ENCODE results near the gene MCCC2.
"Not testable (repeated sequence)": the region's sequence is repeated elsewhere in the genome, so short reads cannot be mapped to it uniquely, and the experiment has no call there.

Gene MCCC2

DNA sequence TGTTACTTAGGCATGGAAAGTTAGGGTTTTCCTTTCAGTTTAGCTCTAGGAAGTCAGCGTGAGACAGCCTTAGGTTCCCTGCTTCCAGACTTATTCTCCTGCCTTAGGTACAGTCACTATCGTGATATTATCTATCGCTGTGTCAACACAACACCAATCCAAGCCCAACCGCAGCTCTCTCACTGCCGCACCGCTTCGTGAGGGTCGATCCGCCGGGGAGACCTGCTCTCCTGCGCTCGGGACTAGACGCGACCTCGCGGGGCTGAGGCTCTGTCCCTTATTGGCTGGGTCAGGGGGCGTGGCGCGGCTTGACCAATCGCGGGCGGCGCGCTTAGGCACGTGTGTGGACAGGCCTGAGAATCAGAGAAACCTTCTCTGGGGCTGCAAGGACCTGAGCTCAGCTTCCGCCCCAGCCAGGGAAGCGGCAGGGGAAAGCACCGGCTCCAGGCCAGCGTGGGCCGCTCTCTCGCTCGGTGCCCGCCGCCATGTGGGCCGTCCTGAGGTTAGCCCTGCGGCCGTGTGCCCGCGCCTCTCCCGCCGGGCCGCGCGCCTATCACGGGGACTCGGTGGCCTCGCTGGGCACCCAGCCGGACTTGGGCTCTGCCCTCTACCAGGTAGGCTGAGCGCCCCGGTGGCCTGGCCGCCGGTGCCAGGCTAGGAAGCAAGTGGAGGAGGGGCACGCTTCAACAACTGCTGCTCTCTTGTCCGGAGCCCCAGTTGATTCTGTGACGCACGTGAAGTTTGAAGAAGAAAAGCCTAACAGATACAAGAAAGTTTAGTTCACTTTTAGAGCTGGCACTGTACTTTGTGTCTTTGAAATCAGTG lies at the start of gene MCCC2:
Gene MCCC2, plus strand, starts transcription at position 400 of the 825 bp plus-strand sequence. Its CDS starts 86 bp downstream, at position 486.
- DNase-seq, result peak; percentile 90 to 97 (median 95)

DNA sequence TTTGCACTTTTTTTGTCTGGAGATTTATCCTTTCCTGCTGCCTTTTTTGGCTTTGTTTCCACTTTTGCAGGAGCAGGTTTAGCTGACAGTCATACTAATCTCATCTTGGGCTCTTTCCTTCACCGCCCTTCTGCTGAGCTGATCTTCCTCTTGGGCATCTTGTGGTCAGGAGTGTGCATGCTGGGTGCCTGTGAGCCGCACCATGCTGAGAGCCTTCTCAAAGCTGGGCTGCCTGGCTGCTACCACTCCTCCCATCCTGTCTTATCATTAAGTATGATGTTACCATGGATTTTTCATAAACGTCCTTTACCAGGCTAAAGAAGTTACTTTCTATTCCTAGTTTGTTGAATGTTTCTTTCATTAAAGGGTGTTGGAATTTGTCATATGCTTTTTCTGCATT lies 49.5 kb upstream of the MCCC2 start:
- DNase-seq, result no peak

DNA sequence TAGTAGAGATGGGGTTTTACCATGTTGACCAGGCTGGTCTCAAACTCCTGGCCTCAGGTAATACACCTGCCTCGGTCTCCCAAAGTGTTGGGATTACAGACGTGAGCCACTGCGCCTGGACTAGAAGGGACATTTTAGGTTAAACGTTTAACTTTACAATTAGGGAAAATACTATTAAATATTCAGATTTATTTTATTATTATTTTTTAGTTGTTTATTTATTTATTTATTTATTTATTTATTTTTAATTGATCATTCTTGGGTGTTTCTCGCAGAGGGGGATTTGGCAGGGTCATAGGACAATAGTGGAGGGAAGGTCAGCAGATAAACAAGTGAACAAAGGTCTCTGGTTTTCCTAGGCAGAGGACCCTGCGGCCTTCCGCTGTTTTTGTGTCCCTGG lies 36.3 kb upstream of the MCCC2 start:
- DNase-seq, result not testable (repeated sequence)

DNA sequence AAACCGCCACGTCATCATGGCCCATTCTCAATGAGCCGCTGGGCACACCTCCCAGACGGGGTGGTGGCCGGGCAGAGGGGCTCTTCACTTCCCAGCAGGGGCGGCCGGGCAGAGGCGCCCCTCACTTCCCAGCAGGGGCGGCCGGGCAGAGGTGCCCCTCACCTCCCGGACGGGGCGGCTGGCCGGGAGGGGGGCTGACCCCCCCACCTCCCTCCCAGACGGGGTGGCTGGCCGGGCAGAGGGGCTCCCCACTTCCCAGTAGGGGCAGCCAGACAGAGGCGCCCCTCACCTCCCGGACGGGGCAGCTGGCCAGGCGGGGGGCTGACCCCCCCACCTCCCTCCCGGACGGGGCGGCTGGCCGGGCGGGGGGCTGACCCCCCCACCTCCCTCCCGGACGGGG lies 35.6 kb upstream of the MCCC2 start:
- DNase-seq, result not testable (repeated sequence)

DNA sequence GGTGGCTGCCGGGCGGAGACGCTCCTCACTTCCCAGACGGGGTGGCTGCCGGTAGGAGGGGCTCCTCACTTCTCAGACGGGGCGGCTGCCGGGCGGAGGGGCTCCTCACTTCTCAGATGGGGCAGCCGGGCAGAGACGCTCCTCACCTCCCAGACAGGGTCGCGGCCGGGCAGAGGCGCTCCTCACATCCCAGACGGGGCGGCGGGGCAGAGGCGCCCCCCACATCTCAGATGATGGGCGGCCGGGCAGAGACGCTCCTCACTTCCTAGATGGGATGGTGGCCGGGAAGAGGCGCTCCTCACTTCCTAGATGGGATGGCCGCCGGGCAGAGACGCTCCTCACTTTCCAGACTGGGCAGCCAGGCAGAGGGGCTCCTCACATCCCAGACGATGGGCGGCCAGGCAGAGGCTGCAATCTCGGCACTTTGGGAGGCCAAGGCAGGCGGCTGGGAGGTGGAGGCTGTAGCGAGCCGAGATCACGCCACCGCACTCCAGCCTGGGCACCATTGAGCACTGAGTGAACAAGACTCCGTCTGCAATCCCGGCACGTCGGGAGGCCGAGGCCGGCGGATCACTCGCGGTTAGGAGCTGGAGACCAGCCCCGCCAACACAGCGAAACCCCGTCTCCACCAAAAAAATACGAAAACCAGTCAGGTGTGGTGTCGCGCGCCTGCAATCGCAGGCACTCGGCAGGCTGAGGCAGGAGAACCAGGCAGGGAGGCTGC lies 35.0 kb upstream of the MCCC2 start:
- not testable (repeated sequence) for DNase-seq

DNA sequence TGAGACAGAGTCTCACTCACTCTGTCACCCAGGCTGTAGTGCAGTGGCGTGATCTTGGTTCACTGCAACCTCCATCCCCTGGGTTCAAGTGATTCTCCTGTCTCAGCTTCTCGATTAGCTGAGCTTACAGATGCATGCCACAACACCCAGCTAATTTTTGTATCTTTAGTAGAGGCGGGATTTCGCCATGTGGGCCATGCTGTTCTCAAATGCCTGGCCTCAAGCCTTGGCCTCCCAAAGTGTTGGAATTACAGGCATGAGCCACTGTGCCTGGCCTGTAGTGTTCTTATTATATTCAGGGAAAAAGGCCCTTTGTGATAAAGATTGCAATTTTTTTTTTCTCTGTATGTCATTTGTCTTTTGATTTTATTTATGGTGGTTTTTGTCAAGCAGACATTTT lies 24.0 kb upstream of the MCCC2 start:
- no peak for DNase-seq

DNA sequence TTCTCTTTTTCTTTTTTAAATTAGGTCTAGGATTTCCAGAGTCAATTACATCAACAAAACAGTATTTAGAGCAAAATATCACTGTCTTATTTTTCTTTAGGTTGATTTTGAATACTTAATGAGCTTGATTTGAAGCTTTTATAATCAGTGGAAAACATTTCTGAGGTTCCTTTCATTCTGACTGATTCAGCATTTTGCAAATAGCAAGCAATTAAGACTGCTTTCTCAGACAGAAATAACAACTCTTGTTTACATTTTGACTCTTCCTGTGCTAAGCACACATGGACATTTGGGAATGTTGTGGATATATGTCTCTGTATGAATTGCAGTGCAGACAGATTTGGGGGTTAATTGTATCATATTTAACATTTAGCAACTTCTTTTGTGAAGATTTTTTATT lies 22.2 kb upstream of the MCCC2 start:
- no peak for DNase-seq

DNA sequence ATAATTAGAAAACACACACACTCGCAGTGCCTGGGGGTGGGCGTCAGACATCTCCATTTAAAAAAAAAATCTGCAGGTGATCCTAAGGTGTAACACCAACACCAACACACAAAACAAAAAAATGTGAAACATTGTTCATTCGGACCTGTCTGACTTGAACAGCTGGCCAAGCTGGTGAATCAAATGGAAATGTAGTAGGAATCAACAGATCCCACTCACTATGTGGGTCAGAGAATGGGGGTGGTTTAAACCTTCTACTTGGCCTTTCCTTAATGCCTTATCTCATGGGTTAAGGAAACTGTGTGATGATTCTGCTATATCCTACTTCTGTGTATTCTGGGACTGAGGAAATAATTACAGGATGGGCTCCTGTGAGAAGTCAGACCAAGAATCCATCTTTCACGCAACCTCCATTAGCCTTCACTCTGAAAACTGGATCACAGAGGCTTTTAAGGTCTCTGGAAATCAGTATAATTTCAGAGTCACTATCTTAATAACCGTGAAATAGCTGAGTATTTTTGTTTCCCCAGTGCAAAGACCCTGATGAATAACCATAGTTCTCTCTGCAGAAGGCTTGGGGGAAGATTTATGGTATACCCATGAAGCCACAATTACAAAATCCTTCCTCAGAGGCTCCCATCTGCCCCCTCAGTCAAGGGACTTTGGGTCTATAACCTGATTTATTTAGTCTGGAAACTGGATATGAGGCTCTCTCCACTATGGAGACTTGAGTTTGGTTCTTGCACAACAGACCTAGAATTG lies 17.2 kb upstream of the MCCC2 start:
- DNase-seq, result no peak

DNA sequence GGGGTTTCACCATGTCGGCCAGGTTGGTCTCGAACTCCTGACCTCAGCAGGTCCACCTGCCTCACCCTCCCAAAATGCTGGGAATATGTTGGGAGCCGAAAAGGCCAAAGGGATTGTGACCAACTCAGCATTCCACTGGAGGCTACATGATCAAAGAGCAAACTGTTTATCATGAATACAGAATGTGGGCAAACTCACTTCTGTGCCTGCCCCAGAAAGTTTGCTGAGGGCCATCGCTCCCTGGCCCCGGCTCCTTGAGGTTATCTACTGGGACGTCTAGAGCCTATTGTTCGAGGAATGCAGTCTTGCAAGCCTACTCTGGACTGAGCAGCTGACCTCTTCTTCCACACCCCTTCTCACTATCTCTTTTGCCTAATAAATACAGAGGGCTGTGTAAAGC lies 15.3 kb upstream of the MCCC2 start:
- not testable (repeated sequence) for DNase-seq

DNA sequence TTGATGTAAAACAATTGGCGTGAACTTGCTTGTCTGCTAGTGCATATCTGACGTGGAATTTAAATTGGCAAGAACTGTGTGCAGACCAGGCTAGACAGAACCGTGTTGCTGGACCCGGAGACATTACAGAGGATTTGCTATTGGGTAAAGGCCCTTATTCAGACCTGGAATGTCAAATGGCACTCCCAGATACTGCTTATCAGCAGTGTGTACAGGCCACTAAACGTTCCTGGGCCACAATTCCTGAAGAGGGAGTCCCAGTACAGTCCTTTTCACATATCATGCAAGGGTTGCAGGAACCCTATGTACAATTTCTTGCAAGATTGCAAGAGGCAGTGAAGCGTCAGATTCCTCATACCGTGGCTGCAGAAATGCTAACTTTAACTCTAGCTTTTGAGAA lies 13.5 kb upstream of the MCCC2 start:
- no peak for DNase-seq

DNA sequence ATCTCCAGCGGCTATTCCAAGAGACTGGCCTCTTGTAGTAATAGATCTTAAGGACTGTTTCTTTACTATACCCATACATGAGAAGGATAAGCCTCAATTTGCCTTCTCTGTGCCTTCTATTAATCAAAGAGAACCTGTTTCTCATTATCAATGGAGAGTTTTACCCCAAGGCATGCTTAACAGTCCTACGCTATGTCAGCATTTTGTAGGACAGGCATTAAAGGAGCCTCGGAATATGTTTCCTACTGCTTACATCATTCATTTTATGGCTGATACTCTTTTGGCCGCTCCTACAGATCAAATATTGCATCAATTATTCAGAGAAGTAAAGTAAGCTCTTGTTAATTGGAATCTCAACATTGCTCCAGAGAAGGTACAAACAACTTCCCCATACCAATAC lies 11.6 kb upstream of the MCCC2 start:
- not testable (repeated sequence) for DNase-seq

DNA sequence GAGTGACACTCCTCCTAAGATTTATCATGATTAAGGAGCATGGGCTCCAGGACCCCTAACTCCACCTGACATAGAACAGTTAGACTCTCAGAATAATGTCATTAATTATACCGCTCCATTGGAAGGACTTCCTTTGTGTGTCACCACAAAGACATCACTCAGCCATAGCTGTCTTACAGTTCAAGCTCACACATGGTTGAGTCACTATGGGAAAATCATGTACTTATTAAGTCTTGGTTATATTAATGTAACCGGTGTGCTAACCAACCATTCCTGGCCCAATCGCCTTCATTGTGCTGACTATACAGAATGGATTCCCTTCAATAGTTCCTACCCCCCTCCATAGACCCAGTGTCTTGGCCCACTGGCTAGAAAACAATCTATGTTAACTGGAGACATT lies 10.9 kb upstream of the MCCC2 start:
- DNase-seq, result no peak

DNA sequence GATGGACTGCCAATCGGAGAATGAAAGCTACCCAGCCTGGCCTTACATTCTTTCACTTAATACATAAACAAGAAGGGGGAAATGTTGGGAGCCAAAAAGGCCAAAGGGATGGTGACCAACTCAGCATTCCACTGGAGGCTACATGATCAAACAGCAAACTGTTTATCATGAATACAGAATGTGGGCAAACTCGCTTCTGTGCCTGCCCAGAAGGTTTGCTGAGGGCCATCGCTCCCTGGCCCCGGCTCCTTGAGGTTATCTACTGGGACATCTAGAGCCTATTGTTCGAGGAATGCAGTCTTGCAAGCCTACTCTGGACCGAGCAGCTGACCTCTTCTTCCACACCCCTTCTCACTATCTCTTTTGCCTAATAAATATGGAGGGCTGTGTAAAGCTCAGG lies 9.3 kb upstream of the MCCC2 start:
- not testable (repeated sequence) for DNase-seq

DNA sequence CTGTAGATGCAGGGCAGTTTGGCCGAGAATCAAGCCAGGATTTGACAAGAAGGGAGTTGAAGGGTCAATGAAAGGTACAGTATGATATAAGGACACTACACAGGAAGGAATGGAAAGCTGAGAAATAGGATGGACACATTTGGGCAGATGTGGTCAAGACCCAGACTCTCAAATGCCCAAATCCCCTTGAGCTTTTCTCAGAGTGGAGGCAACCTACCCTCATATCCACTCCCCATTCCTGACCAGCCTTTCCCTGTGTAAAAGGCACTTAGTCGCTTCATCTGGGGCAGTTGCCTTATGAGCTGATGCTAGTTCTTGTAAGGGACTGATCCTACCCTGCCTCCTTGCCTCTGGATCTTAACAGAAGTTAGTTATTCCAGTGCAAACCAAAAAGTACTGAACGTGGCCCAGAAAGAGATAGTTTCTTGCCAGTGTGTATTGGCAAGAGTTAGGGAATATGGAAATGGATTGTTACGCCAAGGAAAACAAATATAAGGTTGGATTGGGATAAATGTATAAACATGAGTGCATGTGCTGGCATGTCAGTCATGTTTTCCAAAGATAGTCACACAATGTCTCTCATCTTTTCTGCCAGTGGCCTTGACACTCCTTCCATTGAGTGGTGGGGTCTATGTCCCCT lies 4.1 kb upstream of the MCCC2 start:
- DNase-seq, result no peak

DNA sequence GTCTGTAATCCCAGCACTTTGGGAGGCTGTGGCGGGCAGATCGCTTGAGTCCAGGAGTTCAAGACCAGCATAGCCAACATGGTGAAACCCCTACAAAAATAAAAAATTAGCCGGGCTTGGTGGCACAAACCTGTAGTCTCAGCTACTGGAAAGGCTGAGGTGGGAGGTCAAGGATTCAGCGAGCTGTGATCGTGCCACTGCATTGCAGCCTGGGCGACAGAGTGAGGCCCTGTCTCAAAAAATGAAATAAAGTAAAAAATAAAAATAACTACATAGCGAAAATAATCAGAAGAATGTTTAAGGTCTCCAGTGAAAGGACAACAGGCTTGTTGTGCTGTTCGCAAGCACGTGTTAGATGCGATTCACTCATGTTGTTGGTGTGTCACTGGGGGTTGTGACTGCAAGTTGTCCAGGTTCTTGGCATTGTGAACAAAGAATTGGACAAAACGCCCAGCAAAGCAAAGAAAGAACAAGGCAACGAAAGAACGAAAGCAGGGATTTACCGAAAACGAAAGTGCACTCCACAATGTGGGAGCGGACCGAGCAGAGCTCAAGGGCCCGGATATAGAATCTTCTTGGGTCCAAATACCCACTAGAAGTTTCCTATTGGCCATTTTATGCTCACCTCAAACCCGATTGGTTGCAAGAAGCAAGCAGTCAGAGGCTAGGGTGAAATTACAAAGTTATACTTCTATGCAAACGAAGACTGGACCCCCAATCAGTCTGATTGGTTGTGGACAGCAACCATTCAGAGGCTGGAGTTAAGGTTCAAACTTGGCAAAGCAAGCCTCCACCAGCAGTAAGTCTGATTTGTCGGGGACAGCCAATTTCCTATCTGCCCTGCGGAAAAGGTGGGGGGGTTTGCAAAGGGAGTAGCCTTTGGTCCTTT lies 844 bp upstream of the MCCC2 start:
- DNase-seq, result peak in 1 of 3 experiments; percentile 60

DNA sequence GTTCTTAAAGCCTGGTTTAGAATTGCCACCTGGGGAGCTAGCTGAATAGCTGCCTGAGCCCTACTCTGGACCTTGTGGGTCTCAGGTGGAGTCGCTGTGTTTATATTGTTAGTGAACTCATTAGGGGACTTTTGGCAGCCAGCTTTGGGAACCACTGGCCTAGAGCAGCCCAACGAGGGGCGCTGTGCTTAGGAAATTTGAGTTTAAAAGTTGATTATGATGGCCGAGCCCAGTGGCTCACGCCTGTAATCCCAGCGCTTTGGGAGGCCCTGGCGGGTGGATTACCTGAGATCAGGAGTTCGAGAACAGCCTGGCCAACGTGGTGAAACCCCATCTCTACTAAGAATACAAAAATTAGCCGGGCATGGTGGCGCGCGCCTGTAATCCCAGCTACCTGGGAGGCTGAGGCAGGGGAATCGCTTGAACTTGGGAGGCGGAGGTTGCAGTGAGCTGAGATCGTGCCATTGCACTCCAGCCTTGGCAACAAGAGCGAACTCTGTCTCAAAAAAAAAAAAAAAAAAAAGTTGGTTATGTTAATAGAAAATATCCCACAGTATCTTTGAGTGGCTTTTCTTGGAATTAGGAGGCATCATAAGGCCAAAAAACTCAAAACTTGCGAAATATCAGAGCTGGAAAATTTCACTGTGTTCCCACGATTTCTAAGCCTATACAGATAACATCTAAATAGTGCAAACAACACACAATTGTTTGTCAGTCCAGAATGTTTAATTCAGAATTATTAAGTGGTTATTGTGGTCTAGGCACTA lies 809 bp downstream of the MCCC2 start:
- no peak for DNase-seq

DNA sequence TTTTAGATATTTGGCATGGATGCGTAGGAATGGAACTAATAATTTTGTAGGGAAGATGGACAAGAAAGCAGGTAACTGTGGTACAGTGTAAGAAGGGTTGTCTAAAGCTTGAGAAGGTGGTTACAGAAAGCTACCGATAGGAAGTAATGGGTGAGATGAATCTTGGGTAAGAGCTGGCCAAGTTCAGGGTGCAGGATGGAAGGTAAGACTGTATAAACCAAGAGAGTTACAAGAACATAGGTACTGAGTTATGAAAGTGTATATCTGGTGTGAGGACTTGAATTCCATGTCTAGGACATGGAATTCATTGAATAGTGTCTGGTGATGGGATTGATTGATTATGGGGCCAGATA lies 1.4 kb downstream of the MCCC2 start:
- DNase-seq, result no peak

DNA sequence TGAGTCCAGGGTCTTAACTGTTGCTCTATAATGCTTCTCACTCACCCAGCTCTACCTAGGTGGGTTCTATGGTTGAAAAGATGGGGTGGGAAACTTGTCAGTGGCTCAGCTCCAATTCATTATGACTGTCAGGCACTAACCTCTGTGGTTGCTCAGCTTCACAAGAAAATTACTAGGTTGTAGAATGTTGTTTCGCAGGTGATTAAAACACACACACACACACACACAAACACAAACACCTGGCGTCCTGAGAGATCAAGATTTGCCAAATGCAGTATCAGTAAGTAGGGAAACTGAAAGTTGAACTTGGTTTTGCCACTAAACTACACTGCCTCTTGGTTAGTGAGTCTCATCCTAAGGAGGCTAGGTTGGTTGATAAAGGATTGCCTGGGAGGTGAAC lies 2.8 kb downstream of the MCCC2 start:
- no peak for DNase-seq

DNA sequence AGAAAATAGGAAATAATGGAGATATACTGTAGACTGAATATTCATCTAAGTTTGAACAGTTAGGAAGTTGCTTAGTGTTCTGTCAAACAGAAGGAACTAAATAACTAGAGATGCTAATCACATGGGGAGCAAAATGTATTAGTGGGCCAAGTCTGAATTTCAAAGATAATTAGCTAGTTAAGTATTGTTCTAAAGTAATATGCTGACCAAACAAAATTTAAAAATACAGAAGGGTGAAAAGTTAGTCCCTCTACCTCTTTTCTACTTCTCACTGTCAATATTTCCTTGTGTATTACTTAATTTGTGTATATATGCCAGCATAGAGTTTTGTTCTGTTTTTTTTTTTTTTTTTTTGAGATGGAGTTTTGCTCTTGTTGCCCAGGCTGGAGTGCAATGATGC lies 4.0 kb downstream of the MCCC2 start:
- no peak for DNase-seq

DNA sequence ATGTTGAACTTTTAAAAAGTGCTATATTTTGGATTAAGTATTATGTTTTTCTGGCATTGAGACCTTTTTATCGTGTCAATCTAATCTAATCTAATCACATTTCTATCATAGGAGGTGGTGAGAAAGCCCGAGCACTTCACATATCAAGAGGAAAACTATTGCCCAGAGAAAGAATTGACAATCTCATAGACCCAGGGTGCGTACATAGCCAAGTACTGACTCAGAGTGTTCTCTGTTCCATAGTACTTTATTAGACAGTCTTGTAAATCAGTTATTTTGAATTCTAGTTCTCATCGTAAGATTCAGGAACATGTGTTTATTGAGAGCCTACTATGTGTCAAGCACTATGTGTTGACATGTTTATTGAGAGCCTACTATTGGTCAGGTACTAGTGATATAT lies 9.0 kb downstream of the MCCC2 start:
- no peak for DNase-seq

DNA sequence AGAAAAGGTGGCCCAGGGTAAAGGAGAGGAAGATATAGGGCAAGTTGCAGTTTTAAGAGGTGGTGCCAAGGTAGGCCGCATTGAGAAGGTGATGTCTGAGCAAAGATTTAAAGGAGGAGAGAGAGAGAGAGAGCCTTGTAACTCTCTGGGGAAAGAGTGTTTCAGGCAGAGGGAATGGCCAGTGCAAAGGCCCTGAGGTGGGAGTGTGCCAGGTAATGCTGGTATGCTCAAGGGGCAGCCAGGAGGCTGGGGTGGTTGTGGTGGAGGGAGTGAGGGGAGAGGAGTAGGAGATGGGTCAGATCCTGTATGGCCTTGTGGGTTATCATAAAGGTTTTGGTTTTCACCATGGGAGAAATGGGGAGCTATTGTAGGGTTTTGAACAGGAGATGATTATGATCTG lies 9.9 kb downstream of the MCCC2 start:
- no peak for DNase-seq

Data from NCI-H1417 (cell line).